GM23248 (cell line): ENCODE data around the gene OR4C16. TPM values are rescaled to one million over a fixed set of nuclear protein-coding genes. Genes with fewer than 3 reads are reported as not detected.

Experiments
- DNase-seq: peaks from one replicate; pipeline ENCODE4 v3.0.0-alpha.2; 2015
- H2AFZ ChIP-seq: fragments of 200-600 bp; sonication (generic); 2 replicates; pipeline ENCODE4 v1.6.1; 2016; ENCODE audit warnings: antibody characterized with exemption
- H3F3A ChIP-seq: fragments of 200-600 bp; sonication (generic); 2 replicates; pipeline ENCODE4 v1.6.1; 2016; ENCODE audit warnings: mild to moderate bottlenecking, antibody characterized with exemption, mixed run types; ENCODE audit not compliant: insufficient read depth
- H3K27ac ChIP-seq: fragments of 200-600 bp; sonication (generic); 2 replicates; pipeline ENCODE4 v1.5.1; 2016; ENCODE audit warnings: mild to moderate bottlenecking
- H3K27me3 ChIP-seq: fragments of 200-600 bp; sonication (generic); replicated peaks from 2 replicates; pipeline ENCODE4 v1.6.1; 2016; ENCODE audit warnings: mild to moderate bottlenecking; ENCODE audit not compliant: insufficient read depth
- H3K36me3 ChIP-seq: fragments of 200-600 bp; sonication (generic); 2 replicates; pipeline ENCODE4 v1.6.1; 2016; ENCODE audit warnings: low read depth, mild to moderate bottlenecking
- H3K4me1 ChIP-seq: fragments of 200-600 bp; sonication (generic); 2 replicates; pipeline ENCODE4 v1.6.1; 2016; ENCODE audit warnings: mild to moderate bottlenecking; ENCODE audit not compliant: insufficient read depth
- H3K4me2 ChIP-seq: fragments of 200-600 bp; sonication (generic); one replicate; pipeline ENCODE4 v1.6.1; 2016; ENCODE audit warnings: mild to moderate bottlenecking; ENCODE audit not compliant: unreplicated experiment
- H3K4me3 ChIP-seq: fragments of 200-600 bp; sonication (generic); 2 replicates; pipeline ENCODE4 v1.5.1; 2016; ENCODE audit warnings: mild to moderate bottlenecking
- H3K79me2 ChIP-seq: fragments of 200-600 bp; sonication (generic); 2 replicates; pipeline ENCODE4 v1.6.1; 2016; ENCODE audit warnings: mild to moderate bottlenecking; ENCODE audit not compliant: insufficient read depth
- H3K9ac ChIP-seq: fragments of 200-600 bp; sonication (generic); 2 replicates; pipeline ENCODE4 v1.6.1; 2016; ENCODE audit warnings: mild to moderate bottlenecking
- H3K9me2 ChIP-seq: fragments of 200-600 bp; sonication (generic); 2 replicates; pipeline ENCODE4 v1.6.1; 2016; ENCODE audit warnings: mixed run types, mild to moderate bottlenecking, moderate library complexity; ENCODE audit not compliant: insufficient read depth
- H3K9me3 ChIP-seq: fragments of 200-600 bp; sonication (generic); one replicate; pipeline ENCODE4 v1.6.1; 2017; ENCODE audit warnings: low read depth
- H4K20me1 ChIP-seq: fragments of 200-600 bp; sonication (generic); 2 replicates; pipeline ENCODE4 v1.6.0; 2016; ENCODE audit not compliant: insufficient read depth
- EZH2 ChIP-seq: fragments of 200-600 bp; sonication (generic); IDR thresholded peaks from 2 replicates; pipeline ENCODE4 v1.6.1; 2018; ENCODE audit warnings: antibody characterized with exemption, mild to moderate bottlenecking; ENCODE audit not compliant: insufficient read depth, poor library complexity, severe bottlenecking
- EZH2phosphoT487 ChIP-seq: fragments of 200-600 bp; sonication (generic); IDR thresholded peaks from 2 replicates; pipeline ENCODE4 v1.6.1; 2018; ENCODE audit warnings: antibody characterized with exemption, moderate library complexity, mild to moderate bottlenecking, low read depth; ENCODE audit not compliant: insufficient read depth
- WGBS, 2 experiments: methylation state at CpG; one replicate each; pipeline ENCODE4 v1.1.6; 2015 to 2017; ENCODE audit warnings: low lambda C conversion rate in 2 of 2, low coverage in 1 of 2; ENCODE audit errors: missing lambda C conversion rate in 2 of 2; 5-methylcytosine and 5-hydroxymethylcytosine counted together
- in situ Hi-C: fragments of 300-500 bp; cut with MboI; formaldehyde crosslinking; loops from 2 replicates; pipeline ENCODE4 v1.15.0; 2020
- polyA plus RNA-seq: library from polyadenylated mRNA; unstranded; fragments of >200 nt; fragmentation: Nextera tagmentation; extraction: Ambion mirVana; gene quantifications from 2 replicates; pipeline ENCODE4 v1.2.1, GENCODE V29; 2016
- total RNA-seq: library from RNA; depleted of rRNA; stranded (reverse); fragments of >200 nt; shearing (Covaris generic); gene quantifications from 2 replicates; pipeline ENCODE4 v1.2.3, GENCODE V29; 2014; rRNA removed

OR4C16 gene
- total RNA-seq (not detected in 2 replicates), polyA plus RNA-seq (not detected in 2 replicates)

- H3K4me3 ChIP-seq, result no peak within 1 kb of the TSS
- no peaks in the 10 kb centered on the region for H3K9me2 ChIP-seq
- no peak within 1 kb of the TSS for H2AFZ ChIP-seq
- no peak within 1 kb of the TSS for H3K4me2 ChIP-seq
- no peaks in the 10 kb centered on the region for H3K4me1 ChIP-seq
- no peak within 1 kb of the TSS for H3K9ac ChIP-seq
- DNase-seq, result no peak
- H3K27ac ChIP-seq, result no peak within 1 kb of the TSS
- H3K79me2 ChIP-seq, result no peaks in the 10 kb centered on the region
- H4K20me1 ChIP-seq, result no peaks in the 10 kb centered on the region
- WGBS, 2 experiments, result 26 to 33% methylated on average over 3 of the region's 3 CpGs
- TF ChIP-seq EZH2, result no peak
- H3K36me3 ChIP-seq, result no peaks in the 10 kb centered on the region
- H3K9me3 ChIP-seq, result no peaks in the 10 kb centered on the region
- no peaks in the 10 kb centered on the region for H3F3A ChIP-seq
- in situ Hi-C loops, result no loop called here
- no peaks in the 10 kb centered on the region for H3K27me3 ChIP-seq
Observed at GRCh38 chr11:55571828-55572227, at the start of gene OR4C16. Gene OR4C16 (plus strand): TSS chr11:55572128. CDS start chr11:55572128, 0 bp downstream.

- H2AFZ ChIP-seq, result no peak within 1 kb of the TSS
- in situ Hi-C loops, result no loop called here
- no peaks in the 10 kb centered on the region for H3K9me3 ChIP-seq
- no peaks in the 10 kb centered on the region for H4K20me1 ChIP-seq
- TF ChIP-seq EZH2, result no peak
- TF ChIP-seq EZH2phosphoT487, result no peak
- no peaks in the 10 kb centered on the region for H3K27me3 ChIP-seq
- no peak for DNase-seq
- H3K9ac ChIP-seq, result no peak within 1 kb of the TSS
- H3K79me2 ChIP-seq, result no peaks in the 10 kb centered on the region
- no peaks in the 10 kb centered on the region for H3K36me3 ChIP-seq
- no peak within 1 kb of the TSS for H3K27ac ChIP-seq
- H3K4me1 ChIP-seq, result no peaks in the 10 kb centered on the region
- no peaks in the 10 kb centered on the region for H3F3A ChIP-seq
- no peaks in the 10 kb centered on the region for H3K9me2 ChIP-seq
- no peak within 1 kb of the TSS for H3K4me3 ChIP-seq
- H3K4me2 ChIP-seq, result no peak within 1 kb of the TSS
Observed at GRCh38 chr11:55554169-55554568, 17.8 kb upstream of the OR4C16 start, which contains the start of gene OR4C15. Gene OR4C15 (plus strand): TSS chr11:55554469. CDS start chr11:55554469, 0 bp downstream.

- Histone ChIP-seq H3K4me3 (no peak overlapping the region), H3K9ac (no peak overlapping the region), H3K27me3 (no peaks in the 10 kb centered on the region), H3K4me2 (no peak overlapping the region), H3K4me1 (no peaks in the 10 kb centered on the region), H3K9me2 (no peaks in the 10 kb centered on the region), H3K79me2 (no peaks in the 10 kb centered on the region), H4K20me1 (no peaks in the 10 kb centered on the region), H3K36me3 (no peaks in the 10 kb centered on the region), H3K27ac (no peak overlapping the region), H2AFZ (no peak overlapping the region), H3F3A (no peaks in the 10 kb centered on the region), H3K9me3 (no peaks in the 10 kb centered on the region)
- no peak for DNase-seq
- TF ChIP-seq EZH2phosphoT487 (no peak), EZH2 (no peak)
- in situ Hi-C loops, result no loop called here
- WGBS, 2 experiments, result 0 to 2% methylated on average over 1 of the region's 1 CpG
Observed at GRCh38 chr11:55572548-55572947, 620 bp downstream of the OR4C16 start.

- Histone ChIP-seq H3K4me2 (no peak within 1 kb of the TSS), H4K20me1 (no peaks in the 10 kb centered on the region), H2AFZ (no peak within 1 kb of the TSS), H3K9ac (no peak within 1 kb of the TSS), H3K4me1 (no peaks in the 10 kb centered on the region), H3K36me3 (no peaks in the 10 kb centered on the region), H3K27me3 (no peaks in the 10 kb centered on the region), H3K9me2 (no peaks in the 10 kb centered on the region), H3K79me2 (no peaks in the 10 kb centered on the region), H3K4me3 (no peak within 1 kb of the TSS), H3K27ac (no peak within 1 kb of the TSS), H3F3A (no peaks in the 10 kb centered on the region), H3K9me3 (no peaks in the 10 kb centered on the region)
- in situ Hi-C loops, result no loop called here
- 9 to 13% methylated on average over 2 of the region's 2 CpGs for whole genome bisulfite sequencing, 2 experiments
- no peak for TF ChIP-seq EZH2
- no peak for TF ChIP-seq EZH2phosphoT487
- no peak for DNase-seq
Observed at GRCh38 chr11:55607545-55607944, 35.6 kb downstream of the OR4C16 start, which contains the start of gene OR4C11. Gene OR4C11 (minus strand): TSS chr11:55607645. CDS start chr11:55604373, 3,272 bp downstream.

Other genes with a start within 250 kb of the OR4C16 start
- not detected in 2 replicates for gene OR4A16, start 228.9 kb upstream of the OR4C16 start, total RNA-seq
- not detected in 2 replicates for gene OR4A16, start 228.9 kb upstream of the OR4C16 start, polyA plus RNA-seq
- gene OR4A15, start 204.2 kb upstream of the OR4C16 start, total RNA-seq, result not detected in 2 replicates
- gene OR4A15, start 204.2 kb upstream of the OR4C16 start, polyA plus RNA-seq, result not detected in 2 replicates
- not detected in 2 replicates for gene OR4C15, start 17.7 kb upstream of the OR4C16 start, total RNA-seq
- gene OR4C15, start 17.7 kb upstream of the OR4C16 start, polyA plus RNA-seq, result not detected in 2 replicates
- not detected in 2 replicates for gene OR4C11, start 35.5 kb downstream of the OR4C16 start, total RNA-seq
- not detected in 2 replicates for gene OR4C11, start 35.5 kb downstream of the OR4C16 start, polyA plus RNA-seq
- gene OR4P4, start 63.0 kb downstream of the OR4C16 start, total RNA-seq, result not detected in 2 replicates
- not detected in 2 replicates for gene OR4P4, start 63.0 kb downstream of the OR4C16 start, polyA plus RNA-seq
- gene OR4S2, start 76.2 kb downstream of the OR4C16 start, total RNA-seq, result not detected in 2 replicates
- not detected in 2 replicates for gene OR4S2, start 76.2 kb downstream of the OR4C16 start, polyA plus RNA-seq
- gene OR4C6, start 90.1 kb downstream of the OR4C16 start, total RNA-seq, result not detected in 2 replicates
- gene OR4C6, start 90.1 kb downstream of the OR4C16 start, polyA plus RNA-seq, result not detected in 2 replicates
- gene OR5D13, start 201.3 kb downstream of the OR4C16 start, total RNA-seq, result not detected in 2 replicates
- not detected in 2 replicates for gene OR5D13, start 201.3 kb downstream of the OR4C16 start, polyA plus RNA-seq
- gene OR5D14, start 223.4 kb downstream of the OR4C16 start, total RNA-seq, result not detected in 2 replicates
- not detected in 2 replicates for gene OR5D14, start 223.4 kb downstream of the OR4C16 start, polyA plus RNA-seq
- not detected in 2 replicates for gene OR5L1, start 239.2 kb downstream of the OR4C16 start, total RNA-seq
- gene OR5L1, start 239.2 kb downstream of the OR4C16 start, polyA plus RNA-seq, result not detected in 2 replicates
- gene OR5D18, start 247.5 kb downstream of the OR4C16 start, total RNA-seq, result not detected in 2 replicates
- not detected in 2 replicates for gene OR5D18, start 247.5 kb downstream of the OR4C16 start, polyA plus RNA-seq